ENCODE results near the gene TFIP11. TPM values are rescaled to one million over a fixed set of nuclear protein-coding genes. Genes with fewer than 3 reads are reported as not detected.

The TFIP11 gene
- total and polyA plus RNA-seq, 2 of the 8 experiments (the other 6 are each of a cell fraction or from before 2014, with no cell fraction given), result 18.1 to 28.3 TPM

DNA sequence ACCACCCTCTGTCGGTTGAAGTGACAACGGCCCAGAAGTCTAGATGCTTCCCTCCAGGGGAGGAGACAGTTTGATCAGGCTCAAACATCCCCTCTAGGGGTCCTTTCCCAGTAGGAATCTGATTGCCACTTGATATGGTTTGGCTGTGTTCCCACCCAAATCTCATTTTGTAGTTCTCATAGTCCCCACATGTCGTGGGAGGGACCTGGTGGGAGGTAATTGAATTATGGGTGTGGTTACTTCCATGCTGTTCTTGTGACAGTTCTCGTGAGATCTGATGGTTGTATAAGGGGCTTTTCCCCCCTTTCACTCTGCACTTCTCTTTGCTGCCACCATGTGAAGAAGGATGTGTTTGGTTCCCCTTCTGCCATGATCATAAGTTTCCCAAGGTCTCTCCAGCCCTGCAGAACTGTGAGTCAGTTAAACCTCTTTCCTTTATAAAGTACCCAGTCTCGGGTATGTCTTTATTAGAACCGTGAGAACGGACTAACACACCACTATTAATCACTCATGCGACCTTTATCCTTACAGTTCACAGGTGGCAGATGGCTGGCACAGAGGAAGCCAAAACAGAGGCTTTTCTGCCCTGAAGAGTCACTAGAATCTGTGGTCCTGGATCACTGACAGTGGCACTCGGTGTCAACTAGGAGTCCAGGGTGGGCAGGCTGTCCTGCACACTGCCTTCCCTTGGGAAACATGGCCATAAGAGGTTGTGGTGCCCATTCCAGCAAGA is 61.7 kb downstream of the TFIP11 start:
- 88% methylated on average over 9 of the region's 9 CpGs; no CpG with 5 or more reads in 1 of the 2 experiments for WGBS, 2 experiments (ENCODE audit: extremely low coverage in 1 of 2, insufficient coverage in 1 of 2, insufficient read length in 1 of 2, insufficient replicate concordance in 2 of 2, low coverage in 1 of 2, low lambda C conversion rate in 2 of 2, missing lambda C conversion rate in 1 of 2)
- POLR2A ChIA-PET (ENCODE audit: partially characterized antibody), result no interaction called here
- FAIRE-seq, result no peak

More for the DNA sequence above, 61.7 kb downstream of the TFIP11 start:
- Histone ChIP-seq H3K23ac (ENCODE audit: insufficient read length) (no peak overlapping the region), H3K4me1 (replicated peaks in 1 of 4; ENCODE audit: control insufficient read depth in 3 of 4, insufficient read depth in 4 of 4, low read length in 3 of 4) (no peaks in the 10 kb centered on the region), H2BK20ac (ENCODE audit: low read length) (no peak overlapping the region), H4K91ac (replicated peaks; ENCODE audit: insufficient read length, low read length) (no peak overlapping the region), H2BK12ac (ENCODE audit: low read depth, low read length) (no peak overlapping the region), H3K27ac (ENCODE audit: low read depth, low read length) (no peak overlapping the region), H3K14ac (ENCODE audit: insufficient read length) (no peak overlapping the region), H4K20me1 (replicated peaks in 1 of 2; ENCODE audit: control insufficient read depth in 1 of 2, insufficient read depth in 2 of 2, low read length in 2 of 2) (no peaks in the 10 kb centered on the region), H3K27me3 (replicated peaks in 1 of 4; ENCODE audit: control insufficient read depth in 3 of 4, extremely low read depth in 1 of 4, insufficient read depth in 3 of 4, low read length in 3 of 4) (no peaks in the 10 kb centered on the region), H3K23me2 (ENCODE audit: low read depth, low read length) (no peaks in the 10 kb centered on the region), H2AFZ (ENCODE audit: low read length) (no peak overlapping the region), H3K79me2 (ENCODE audit: control insufficient read depth in 1 of 2, insufficient read depth in 2 of 2, low read length in 2 of 2) (no peaks in the 10 kb centered on the region), H3K18ac (ENCODE audit: extremely low read depth, low read length) (no peak overlapping the region), H2BK120ac (replicated peaks; ENCODE audit: low read depth, low read length) (no peak overlapping the region), H4K5ac (ENCODE audit: insufficient read length, low read depth, low read length) (no peak overlapping the region), H2BK5ac (ENCODE audit: low read depth, low read length) (peak overlapping the region; percentile 24; the same call in 1 of the 2 replicates), H3K4me3 (ENCODE audit: extremely low read depth in 1 of 4, insufficient read depth in 2 of 4, low read depth in 3 of 4, low read length in 4 of 4) (no peak overlapping the region), H3K9ac (replicated peaks in 1 of 4; ENCODE audit: extremely low read depth in 1 of 4, low read depth in 3 of 4, low read length in 3 of 4) (no peak overlapping the region), H2AK5ac (ENCODE audit: low read depth, low read length) (no peak overlapping the region), H4K8ac (ENCODE audit: extremely low read depth, insufficient read depth, low read length) (no peak overlapping the region), H2BK15ac (ENCODE audit: low read length) (no peak overlapping the region), H3K4ac (replicated peaks; ENCODE audit: insufficient read length, low read depth, low read length) (no peak overlapping the region), H3K36me3 (ENCODE audit: control insufficient read depth in 2 of 4, insufficient read depth in 4 of 4, low read length in 3 of 4) (peaks cover 0 to 32% (median 3%) of the 10 kb centered on the region in 4 experiments; a peak in 4 of 8 replicates), H3K79me1 (ENCODE audit: low read depth, low read length) (no peaks in the 10 kb centered on the region), H3K4me2 (ENCODE audit: insufficient read depth in 1 of 2, low read depth in 2 of 2, low read length in 2 of 2) (no peak overlapping the region), H3K56ac (replicated peaks; ENCODE audit: insufficient read length, low read depth, low read length) (no peak overlapping the region), H3K9me3 (ENCODE audit: insufficient read depth in 2 of 2, low read depth in 1 of 2, low read length in 1 of 2) (no peaks in the 10 kb centered on the region)
- TF ChIP-seq GTF2F1 (IDR thresholded peaks at IDR 0.05; ENCODE audit: borderline replicate concordance, low read depth, low read length), result no peak
- TF ChIP-seq PHF8 (conservative IDR thresholded peaks at IDR 0.05; ENCODE audit: low read depth, low read length), result no peak
- no peak for TF ChIP-seq CTBP2 (IDR thresholded peaks at IDR 0.05; ENCODE audit: borderline replicate concordance, insufficient read depth, insufficient read length, low read length)
- no peak for TF ChIP-seq CHD2 (IDR thresholded peaks at IDR 0.05; ENCODE audit: low read length)
- no peak for TF ChIP-seq FOSL1 (IDR thresholded peaks at IDR 0.05; ENCODE audit: insufficient read depth, low read depth, low read length)
- TF ChIP-seq BCL11A (IDR thresholded peaks at IDR 0.05; ENCODE audit: low read depth in 2 of 2, low read length in 2 of 2), result no peak
- no peak for TF ChIP-seq EP300 (IDR thresholded peaks at IDR 0.05; ENCODE audit: borderline replicate concordance in 1 of 2, low read depth in 2 of 2, low read length in 2 of 2)
- TF ChIP-seq RXRA (IDR thresholded peaks at IDR 0.05; ENCODE audit: insufficient read depth, low read depth, low read length), result no peak
- TF ChIP-seq SP2 (IDR thresholded peaks at IDR 0.05; ENCODE audit: low read length), result no peak
- CTCF ChIA-PET (ENCODE audit: partially characterized antibody), result interaction anchor here (3.2 kb wide), 1 partner anchor 10 kb away, joined by 19 read pairs; no protein-coding TSS in a partner anchor
- DNase-seq (ENCODE audit: low read depth in 1 of 2, low spot score in 2 of 2), result no peak
